HT1080 (cell line): Measurements from ENCODE around the gene ZC3H12D. TPM values are rescaled to one million over a fixed set of nuclear protein-coding genes. Genes with fewer than 3 reads are reported as not detected.
"Not testable (repeated sequence)": the region's sequence is repeated elsewhere in the genome, so short reads cannot be mapped to it uniquely, and the experiment has no call there.

ENCODE experiments used
- DNase-seq: peaks from one replicate; pipeline ENCODE4 v3.0.0-alpha.2; 2015; ENCODE audit warnings: low read depth
- total RNA-seq: library from RNA; depleted of rRNA; stranded (reverse); fragments of >200 nt; shearing (Covaris generic); gene quantifications from 2 replicates; pipeline ENCODE4 v1.2.3, GENCODE V29; 2014

ZC3H12D gene
- total RNA-seq, 1 experiment from 2014 or later: 0.16 TPM

DNA sequence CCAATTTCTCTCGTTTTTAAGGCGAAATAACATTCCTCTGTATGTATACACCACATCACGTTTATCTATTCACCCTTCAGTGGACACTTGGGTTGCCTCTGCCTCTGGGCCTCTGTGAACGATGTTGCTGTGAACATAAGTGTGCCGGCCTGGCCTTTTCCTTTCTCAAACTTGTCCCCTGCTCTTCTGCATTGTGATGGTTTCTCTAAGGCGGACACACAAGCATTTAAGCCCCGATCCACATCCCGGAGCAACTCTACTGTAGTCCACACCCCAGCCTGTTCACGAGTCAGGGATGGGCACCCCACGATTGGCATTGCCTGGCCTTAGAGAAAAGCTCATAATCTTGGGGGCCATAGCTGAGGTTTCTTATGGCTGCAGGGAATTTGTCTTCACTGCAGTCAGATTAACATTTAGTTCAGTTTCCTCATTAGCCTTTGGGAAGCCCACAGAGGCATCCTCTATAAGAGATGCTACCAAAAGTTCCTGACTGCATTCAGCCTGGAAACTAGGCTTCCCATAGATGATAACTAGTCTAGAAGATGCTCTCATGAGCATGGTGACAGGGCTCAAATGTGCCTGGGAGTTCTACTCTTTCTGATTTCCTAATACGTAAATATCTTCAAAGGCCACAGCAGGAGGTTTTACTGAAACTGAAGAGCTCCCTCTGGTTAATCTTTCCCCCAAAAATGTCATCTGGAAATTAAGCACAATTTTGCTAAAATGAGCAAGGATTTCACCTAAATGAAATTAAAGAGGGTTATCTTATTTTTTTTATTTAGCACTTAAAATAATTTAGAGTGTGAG lies 762 bp downstream of the ZC3H12D start:
- DNase-seq: no peak

DNA sequence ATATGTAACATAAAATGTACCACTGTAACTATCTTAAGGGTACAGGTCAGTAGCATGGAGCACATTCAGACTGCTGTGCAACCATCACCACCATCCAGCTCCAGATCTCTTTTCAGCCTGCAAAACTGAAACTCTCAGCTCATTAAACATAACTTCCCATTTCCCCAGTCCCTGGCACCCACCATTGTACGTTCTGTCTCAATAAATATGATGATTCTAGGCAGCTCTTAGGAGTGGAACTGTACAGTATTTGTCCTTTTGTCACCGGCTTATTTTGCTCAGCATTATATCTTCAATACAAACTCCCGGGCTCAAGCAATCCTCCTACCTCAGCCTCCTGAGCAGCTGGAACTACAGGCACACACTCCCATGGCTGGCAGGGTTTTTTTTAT lies 1.5 kb downstream of the ZC3H12D start:
- no peak for DNase-seq

DNA sequence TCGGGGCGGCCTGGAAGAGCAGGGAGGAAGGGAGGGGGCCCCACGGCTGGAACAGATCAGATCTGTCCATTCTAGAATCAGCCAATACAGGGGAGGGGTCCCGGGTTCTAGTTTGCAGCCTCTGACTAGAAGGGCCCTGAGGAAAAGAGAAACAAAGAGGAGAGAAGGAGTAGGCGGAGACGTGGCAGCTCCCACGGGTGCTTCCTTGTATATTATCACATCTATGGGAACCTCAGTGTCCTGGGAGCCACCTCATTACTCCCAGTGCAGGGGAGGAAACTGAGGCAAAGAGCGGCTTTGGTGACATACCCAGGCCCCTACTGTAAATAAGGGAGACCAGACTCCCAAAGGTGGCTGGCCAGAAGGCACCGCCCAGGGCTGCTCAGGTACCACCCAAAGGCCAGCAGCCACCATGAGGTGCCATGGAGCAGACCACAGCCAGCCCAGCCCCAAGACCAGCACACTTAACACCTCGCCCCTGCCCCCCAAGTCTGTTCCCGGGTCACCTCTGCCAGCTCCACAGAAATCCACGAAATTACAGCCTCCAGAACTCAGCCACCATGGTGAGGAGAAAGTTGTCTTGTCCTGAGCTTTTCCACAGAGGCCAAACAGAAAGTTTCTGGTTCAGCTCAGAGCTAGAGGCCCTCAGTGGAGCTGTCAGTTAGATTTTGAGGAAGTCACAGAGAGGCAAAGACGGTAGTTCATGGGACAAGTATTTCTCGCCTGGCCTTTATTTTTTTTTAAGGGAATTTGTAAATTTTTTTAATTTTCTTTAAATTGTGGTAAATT lies 2.1 kb downstream of the ZC3H12D start:
- DNase-seq: no peak

DNA sequence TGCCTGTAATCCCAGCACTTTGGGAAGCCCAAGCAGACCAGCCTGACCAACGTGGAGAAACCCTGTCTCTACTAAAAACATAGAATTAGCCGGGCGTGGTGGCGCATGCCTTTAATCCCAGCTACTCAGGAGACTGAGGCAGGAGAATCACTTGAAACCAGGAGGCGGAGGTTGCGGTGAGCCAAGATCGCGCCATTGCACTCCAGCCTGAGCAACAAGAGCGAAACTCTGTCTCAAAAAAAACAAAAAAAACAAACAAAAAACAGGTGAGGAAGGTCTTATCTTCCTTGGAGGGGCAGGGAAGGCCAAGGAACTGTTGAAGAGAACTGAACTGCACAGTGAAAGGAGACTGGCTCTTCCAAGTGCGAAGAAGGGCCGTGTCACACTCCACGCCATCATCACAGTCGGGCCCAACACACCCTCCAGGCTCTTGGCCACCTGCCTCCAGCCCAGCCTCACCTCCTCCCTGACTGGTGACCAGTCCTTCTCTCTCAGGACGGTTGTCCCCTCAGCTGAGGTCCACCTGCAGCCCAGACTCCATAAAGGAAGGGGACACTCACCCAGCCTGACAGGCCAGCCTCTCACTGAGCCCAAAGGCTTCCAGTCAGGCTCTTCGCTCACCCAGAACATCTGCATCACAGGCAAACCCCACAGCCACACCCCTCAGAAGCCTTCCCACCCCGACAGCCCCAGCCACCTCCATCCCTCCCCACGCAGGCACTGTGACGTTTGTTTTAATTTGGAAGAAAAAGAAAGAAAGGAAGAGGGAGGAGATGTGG lies 4.1 kb downstream of the ZC3H12D start:
- no peak for DNase-seq

DNA sequence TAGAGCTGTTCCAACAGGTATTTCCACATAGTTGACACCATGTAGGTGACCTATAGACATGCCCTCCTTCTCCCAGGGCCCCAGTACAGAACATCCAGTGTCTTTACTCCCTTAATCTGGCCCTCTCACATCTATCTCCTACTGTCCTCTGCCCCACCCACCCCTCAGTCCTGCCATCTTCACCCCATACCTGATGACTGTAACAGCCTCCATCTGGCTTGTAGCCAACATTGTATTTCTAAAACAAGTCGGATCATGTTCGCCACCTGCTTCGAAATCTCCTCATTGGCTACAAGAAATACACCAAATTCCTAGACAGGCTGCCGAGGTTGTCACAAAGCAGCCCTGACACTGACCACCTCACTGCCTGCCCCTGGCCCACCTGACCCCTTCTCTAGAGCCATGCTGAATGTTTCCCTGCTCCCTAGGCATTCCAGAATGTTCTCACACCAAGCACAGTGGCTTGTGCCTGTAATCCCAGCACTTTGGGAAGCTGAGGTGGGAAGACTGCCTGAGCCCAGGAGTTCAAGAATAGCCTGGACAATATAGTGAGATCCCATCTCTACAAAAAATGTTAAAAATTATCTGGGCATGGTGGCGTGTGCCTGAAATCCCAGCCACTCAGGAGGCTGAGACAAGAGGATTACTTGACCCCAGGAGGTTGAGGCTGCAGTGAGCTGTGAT lies 6.0 kb downstream of the ZC3H12D start:
- DNase-seq: no peak

DNA sequence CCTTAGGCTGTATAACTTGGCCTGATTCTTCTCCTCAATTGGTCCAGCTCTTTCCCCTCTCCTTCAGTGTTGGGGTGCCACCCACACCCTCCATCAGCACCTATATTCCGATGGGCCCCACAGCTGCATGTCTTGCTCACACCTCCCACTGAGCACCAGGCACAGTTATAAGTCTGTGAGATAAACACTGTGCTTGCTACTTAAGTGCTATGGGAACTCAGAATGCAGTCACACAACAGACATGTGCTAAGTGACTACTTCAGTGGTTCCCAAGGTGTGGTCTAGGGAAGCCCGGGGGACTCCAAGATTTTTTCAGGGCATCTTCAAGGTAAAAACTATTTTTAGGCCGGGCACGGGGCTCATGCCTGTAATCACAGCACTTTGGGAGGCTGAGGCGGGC lies 7.3 kb downstream of the ZC3H12D start:
- no peak for DNase-seq

DNA sequence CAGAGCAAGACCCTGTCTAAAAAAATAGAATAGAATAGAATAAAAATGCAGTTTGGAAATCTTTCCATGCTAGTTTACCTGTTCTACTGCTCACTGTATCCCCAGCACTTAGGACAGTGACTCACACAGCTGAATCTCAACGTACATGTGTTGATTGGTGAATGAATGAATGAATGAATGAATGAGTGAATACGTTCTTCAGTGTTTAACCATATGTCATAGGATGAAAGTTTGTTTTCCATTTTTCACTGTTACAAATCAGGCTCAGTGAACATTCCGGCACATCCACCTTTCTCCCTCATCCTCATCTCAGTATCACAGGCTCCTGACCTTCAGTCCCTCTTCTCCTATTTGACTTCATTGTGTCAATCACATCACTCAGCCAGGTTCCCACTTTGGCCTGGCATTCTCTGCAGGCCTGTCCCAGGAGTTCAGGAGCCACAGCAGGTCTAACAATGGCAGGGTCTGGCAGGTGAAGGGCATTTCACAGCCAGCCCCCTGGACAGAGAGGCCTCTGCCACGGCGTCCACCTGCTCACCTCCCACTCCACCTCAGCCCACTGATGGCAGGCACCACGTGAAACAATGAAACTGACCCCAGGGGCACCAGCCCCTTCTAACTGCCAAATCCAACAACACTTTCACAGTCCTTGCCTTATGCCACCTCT lies 7.9 kb downstream of the ZC3H12D start:
- DNase-seq: no peak

DNA sequence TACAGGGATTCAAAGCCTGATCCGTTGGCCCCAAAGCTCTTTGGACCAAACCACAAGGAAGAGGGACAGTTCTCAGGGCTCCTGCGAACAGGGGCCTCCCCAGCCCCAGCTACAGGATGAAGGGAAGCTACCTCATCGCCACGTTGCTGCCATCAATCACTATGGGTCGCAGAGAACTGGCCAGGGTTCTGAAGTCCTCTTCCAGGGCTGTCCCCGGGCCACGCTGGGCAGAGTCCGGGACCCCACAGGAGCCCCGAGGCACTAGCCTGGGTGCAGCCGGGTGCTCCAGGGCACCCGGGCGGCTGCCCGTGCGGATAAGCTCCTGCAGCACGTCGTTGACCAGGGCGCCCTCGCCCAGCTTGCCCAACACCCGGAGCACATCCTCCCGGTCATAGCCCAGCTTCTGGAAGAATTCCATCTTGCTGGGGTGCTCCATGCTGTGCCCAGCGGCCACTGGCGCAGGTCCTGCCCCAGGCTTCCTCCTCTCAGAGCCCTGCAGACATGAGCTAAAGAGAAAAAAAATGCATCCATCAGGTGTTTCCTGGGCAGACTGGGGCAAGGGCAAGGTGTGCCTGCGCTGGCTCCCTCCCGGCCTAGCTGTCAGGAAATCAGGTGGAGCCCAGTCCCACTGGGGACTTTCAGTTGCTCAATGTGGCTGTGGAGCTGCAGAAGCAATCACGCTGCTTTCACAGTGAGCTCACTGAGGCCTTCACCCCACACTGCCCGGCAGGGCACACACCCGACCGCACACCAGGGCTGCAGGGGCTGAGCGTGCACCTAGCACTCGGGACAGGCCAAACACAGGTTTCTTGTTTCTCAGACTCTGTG lies 10.5 kb downstream of the ZC3H12D start:
- no peak for DNase-seq

DNA sequence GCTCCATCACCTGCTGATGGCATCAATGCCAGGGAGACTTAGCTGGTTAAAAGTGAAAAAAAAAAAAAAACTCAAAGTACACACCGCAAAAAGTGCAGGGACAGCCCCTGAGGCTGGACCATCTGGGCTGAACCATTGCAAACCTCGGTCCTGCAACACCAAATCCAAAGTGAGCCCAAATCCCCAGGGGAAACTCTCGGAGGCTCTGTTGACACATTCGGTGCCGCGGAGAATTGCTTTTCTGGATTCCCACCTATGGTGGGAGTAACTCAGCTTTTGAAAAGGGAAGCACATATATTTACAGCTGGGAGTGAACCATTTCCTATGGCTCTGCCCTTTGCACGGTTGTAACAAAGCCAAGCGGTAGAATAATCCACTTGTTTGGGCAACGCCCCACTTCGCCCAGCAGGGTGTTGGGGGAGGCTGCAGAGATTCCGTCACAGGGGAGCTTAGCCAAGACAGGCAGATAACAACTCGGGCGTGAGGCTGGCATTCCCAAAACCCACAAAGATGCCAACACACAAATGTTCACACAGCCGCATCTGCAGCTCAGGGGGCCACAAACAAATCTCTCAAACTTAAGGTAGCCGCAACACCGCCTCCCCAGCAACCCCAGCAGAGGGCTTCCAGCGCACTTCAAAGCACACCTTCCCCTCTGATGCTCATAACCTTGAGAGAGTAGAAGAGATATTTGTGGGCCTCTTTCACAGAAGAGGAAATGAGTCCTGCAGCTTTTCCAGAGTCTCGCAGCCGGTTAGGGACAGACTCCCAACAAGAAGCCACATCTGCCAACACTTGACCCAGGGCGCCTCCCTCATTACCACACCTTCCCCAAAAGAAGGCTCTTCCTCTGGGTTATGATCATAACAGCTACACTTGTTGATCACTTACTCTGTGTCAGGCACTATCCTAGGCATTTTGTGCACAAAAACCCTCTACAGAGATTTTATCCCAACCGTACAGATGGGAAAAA lies 11.4 kb downstream of the ZC3H12D start:
- peak; percentile 31 for DNase-seq

DNA sequence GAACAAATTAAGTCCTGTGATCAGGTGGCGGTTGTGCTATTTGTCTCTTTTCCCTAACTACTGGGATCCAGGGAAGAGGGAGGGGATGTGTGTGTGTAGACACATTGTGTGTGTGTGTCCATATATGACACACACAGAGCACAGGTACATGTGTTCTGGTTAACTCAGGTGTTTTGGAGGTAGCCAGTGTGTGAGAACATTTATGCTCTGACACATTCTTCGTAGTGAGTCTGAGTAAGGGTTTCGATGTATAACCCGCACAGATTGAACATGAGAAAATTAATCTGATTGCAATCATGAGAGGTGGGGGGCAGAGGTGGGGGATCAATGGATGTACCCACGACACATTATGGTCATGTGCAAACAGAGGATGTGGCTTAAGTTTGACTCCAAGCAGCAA lies 12.6 kb downstream of the ZC3H12D start:
- DNase-seq: no peak

DNA sequence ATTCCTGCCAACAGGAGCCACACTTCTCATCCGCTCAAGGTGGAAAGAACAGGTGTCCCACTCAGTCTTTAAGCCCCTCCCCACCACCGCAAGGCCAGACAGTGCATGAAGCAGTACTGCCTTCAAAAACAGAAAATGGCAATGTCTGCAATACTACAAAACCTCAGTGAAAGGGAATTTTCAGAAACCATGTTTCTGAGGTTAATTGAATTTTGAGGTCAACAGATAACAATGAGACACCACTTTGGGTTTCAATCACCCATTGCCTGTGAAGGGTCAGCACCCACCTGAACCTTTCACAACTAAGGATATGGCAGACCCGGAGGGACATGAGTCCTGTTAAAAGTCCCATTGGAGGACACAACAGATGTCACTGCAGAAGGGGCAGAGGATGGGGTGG lies 13.0 kb downstream of the ZC3H12D start:
- DNase-seq: no peak

DNA sequence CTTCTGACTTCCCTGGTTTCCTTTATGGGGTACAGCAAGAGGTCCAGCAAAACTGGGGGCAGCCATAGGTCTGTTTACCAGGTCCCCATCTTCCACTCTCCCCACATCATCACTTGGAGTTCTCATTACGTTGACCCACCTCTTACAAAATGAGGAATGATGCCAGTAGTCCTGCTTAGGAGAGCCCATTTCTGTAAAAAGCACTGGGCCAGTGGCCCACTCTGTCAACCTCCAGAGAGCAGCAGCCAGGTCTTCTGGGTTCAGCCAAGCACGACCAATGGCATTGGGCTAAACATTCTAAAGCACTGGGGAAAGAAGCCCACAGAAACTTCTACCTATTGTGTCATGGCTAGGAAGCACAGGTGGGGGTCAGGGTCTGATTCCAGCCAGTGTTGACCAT lies 13.9 kb downstream of the ZC3H12D start:
- DNase-seq: no peak

DNA sequence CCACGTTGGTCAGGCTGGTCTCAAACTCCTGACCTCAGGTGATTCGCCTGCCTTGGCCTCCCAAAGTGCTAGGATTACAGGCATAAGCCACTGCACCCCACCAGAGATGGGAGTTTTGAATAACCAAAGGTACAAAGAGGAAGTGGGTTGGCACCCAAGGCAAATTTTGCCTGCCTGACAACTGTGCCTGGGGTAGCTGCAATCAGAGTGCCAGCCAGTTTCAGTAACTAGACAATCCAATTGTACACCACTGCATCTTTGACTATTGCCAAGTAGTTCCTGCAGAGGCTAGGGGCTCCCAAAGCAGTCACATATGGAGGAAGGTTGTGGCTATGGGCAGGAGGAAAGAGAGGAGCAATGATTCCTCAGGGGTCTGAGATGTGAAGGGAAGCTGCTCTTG lies 16.6 kb downstream of the ZC3H12D start:
- DNase-seq: no peak

DNA sequence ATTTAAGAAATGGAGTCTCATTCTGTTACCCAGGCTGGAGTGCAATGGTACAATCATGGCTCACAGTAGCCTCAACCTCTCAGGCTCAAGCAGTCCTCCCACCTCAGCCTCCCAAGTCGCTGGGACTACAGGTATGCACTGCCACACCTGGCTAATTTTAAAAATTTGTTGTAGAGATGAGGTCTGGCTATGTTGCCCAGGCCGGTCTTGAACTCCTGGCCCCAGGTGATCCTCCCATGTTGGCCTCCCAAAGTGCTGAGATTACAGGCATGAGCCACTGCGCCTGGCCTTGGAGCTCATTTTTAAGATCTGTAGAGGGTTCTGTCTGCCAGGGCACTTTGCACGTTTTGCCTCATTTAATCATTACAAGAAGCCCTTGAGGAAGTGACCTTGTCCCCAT lies 17.5 kb downstream of the ZC3H12D start:
- no peak for DNase-seq

DNA sequence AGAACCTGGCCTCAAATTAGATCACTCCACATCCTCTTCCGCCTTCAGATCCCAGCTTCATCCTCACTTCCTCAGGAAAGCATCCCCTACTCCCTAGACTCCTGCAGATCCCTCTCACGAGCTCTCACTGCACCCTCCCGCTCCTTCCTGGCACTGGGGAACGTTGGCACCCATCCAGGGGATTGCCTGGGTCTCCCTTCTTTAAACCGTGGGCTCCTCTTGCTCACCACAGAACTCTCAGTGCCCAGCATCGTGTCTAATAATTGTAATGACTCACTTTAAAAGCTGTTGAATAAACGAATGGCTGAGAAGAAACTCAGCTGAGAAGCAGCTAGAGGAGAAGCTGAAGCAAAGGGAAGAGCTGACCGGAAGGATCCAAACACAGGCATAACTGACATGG lies 20.4 kb downstream of the ZC3H12D start:
- no peak for DNase-seq

DNA sequence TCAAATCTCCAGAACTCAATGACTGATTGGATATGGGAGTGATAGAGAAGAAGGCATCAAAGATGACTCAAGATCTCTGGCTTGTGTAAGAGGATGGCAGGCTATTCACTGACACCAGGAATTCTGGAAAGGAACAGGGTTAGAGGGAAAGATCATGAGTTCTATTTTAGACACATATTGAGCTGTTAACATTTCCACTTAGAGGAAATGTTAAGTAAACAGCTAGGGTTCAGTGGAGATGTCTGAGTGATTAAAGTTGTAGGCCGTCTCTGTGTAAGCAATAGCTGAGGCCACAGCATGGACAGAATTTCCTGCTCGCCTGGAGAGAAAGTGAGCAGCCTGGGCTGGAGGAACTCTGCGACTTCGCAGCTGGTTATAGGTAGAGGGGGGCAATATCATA lies 21.0 kb downstream of the ZC3H12D start:
- no peak for DNase-seq

DNA sequence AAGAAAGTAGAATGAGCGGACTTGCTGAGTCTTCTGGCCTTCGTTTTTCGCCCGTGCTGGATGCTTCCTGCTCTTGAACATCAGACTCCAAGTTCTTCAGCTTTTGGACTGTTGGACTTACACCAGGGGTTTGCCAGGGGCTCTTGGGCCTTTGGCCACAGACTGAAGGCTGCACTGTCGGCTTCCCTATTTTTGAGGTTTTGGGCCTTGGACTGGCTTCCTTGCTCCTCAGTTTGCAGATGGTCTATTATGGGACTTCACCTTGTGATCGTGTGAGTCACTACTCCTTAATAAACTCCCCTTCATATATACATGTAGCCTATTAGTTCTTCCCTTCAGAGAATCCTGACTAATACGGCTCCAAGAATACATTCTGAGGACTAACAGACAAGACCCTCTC lies 22.1 kb downstream of the ZC3H12D start:
- not testable (repeated sequence) for DNase-seq

DNA sequence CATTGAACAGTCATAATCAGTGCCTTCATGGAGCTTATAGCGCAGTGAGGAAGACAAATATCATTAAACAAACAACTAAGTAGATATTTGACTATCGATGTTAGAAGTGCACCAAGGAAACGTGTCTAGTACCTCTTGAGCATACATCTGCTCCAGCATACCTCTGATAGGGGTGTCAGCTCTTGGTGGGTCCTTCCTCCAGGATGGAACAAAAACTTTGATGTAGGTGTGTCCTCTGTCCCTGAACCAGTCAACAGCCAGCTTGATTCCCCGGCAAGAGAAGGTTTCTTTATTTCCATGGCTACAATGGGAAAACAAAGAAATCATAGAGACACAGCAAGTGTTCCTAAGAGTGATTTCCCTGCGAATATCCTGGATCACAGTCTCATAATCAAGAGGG lies 23.1 kb downstream of the ZC3H12D start:
- no peak for DNase-seq

DNA sequence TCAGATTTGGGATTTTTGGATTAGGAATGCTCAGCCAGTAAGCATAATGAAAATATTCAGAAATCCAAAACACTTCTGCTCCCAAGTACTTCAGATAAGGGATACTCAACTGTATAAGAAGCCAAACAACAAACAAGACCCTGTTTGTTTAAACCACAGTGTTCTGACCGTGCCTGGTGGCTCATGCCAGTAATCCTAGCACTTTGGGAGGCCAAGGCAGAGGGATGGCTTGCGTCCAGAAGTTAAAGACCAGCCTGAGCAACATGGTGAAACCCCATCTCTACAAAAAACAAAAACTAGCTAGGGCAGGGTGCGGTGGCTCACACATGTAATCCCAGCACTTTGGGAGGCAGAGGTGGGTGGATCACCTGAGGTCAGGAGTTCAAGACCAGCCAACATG lies 24.6 kb downstream of the ZC3H12D start:
- DNase-seq: not testable (repeated sequence)
